ENCODE data around the gene RERE. TPM values are rescaled to one million over a fixed set of nuclear protein-coding genes. Genes with fewer than 3 reads are reported as not detected.

The RERE gene
- total RNA-seq, 2 donors from 2014 or later, result 96.0 to 105 TPM

DNA sequence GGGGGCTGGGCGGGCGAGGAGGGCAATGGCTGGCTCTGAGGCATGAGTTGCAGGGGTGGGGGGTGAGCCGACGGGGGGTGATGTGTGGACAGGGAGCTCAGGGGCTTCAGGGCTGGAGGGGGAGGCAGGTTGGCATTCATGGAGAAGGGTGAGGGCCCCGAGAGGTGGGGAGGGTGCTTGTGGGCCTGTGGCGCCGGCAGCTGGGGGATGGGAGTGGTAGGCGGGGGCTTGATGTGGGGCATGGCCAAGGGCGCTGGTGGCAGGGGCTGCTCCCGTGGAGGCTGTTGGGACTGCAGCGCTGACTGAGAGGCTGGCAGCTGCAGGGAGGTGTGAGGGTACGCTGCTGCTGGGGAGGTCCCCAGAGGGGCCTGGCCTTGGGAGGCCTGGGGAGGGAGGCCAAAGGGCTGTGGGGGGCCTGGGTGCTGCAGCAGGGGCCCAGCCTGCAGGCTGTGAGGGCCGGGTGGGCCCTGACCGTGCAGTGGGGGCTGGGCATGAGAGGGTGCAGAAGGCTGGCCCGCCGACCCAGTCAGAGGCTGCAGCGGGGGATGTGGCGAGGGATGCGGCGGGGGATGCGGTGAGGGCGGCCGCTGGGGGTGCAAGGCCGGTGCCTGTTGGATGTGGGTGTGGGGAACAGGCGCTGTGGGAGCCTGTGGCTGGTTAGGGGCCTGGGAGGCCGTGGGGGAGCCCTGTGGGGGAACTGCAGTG lies 456.8 kb downstream of the RERE start:
- intact Hi-C loops (cut with DNase I), result no loop called here

DNA sequence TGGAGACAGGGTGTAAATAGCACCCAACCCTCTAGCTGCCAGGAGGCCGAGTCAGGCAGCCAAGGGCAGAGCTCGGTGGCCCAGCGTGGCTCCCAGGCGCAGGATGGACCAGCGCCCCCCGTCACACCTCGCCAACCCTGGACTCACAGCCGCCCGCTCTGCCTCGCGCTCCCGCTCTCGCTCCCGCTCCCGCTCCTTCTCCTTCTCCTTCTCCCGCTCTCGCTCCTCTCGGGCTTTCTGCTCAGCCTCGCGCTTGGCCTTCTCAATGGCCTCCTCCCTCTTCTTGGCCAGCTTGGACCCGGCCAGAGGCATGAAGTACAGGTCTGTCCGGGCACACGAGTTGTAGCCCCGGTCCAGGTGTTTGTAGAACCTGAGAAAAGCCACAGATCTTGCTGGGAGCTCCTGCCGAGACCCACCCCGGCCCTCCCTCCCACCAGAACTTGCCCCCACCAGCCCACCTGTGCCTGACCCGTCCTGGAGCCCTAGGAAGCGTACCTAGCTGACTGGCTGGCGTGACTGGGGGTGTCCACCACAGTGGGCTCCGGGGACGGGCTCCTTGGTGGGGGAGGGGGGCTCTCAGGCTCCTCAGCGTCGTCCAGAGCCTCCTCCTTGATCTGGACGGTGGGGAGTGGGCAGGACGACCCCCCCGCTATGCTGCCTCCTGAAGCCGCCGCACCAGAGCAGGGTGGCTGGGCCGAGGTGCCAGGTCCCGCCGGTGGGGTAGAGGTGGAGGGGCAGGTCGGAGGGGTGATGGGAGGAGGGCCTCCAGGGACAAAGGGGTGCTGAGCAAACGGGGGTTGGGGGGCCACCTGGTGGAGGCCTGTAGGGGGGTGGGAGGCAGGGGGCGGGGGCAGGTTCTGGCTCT lies 457.6 kb downstream of the RERE start:
- no peak for DNase-seq
- Histone ChIP-seq H3K9me3 (no peaks in the 10 kb centered on the region), H3K4me1 (no peaks in the 10 kb centered on the region), H3K27ac (no peak overlapping the region), H3K27me3 (no peaks in the 10 kb centered on the region), H3K4me3 (no peak overlapping the region), H3K9ac (ENCODE audit: low read depth in 2 of 2, low read length in 2 of 2) (no peak overlapping the region), H3K36me3 (peaks cover 52% of the 10 kb centered on the region)
- intact Hi-C loops (cut with DNase I), result no loop called here
- TF ChIP-seq, protein P1, sequence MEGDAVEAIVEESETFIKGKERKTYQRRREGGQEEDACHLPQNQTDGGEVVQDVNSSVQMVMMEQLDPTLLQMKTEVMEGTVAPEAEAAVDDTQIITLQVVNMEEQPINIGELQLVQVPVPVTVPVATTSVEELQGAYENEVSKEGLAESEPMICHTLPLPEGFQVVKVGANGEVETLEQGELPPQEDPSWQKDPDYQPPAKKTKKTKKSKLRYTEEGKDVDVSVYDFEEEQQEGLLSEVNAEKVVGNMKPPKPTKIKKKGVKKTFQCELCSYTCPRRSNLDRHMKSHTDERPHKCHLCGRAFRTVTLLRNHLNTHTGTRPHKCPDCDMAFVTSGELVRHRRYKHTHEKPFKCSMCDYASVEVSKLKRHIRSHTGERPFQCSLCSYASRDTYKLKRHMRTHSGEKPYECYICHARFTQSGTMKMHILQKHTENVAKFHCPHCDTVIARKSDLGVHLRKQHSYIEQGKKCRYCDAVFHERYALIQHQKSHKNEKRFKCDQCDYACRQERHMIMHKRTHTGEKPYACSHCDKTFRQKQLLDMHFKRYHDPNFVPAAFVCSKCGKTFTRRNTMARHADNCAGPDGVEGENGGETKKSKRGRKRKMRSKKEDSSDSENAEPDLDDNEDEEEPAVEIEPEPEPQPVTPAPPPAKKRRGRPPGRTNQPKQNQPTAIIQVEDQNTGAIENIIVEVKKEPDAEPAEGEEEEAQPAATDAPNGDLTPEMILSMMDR (IDR thresholded peaks at IDR 0.05), result no peak

More for the DNA sequence above, 456.8 kb downstream of the RERE start:
- H3K27ac ChIP-seq, result no peak overlapping the region
- H3K27me3 ChIP-seq, result no peaks in the 10 kb centered on the region
- no peaks in the 10 kb centered on the region for H3K9me3 ChIP-seq
- H3K4me1 ChIP-seq, result no peaks in the 10 kb centered on the region
- TF ChIP-seq, protein P1 (IDR thresholded peaks at IDR 0.05), result no peak
- no peak overlapping the region for H3K4me3 ChIP-seq
- H3K9ac ChIP-seq (ENCODE audit: low read depth in 2 of 2, low read length in 2 of 2), result no peak overlapping the region
- no peak for DNase-seq
- peaks cover 53% of the 10 kb centered on the region for H3K36me3 ChIP-seq

DNA sequence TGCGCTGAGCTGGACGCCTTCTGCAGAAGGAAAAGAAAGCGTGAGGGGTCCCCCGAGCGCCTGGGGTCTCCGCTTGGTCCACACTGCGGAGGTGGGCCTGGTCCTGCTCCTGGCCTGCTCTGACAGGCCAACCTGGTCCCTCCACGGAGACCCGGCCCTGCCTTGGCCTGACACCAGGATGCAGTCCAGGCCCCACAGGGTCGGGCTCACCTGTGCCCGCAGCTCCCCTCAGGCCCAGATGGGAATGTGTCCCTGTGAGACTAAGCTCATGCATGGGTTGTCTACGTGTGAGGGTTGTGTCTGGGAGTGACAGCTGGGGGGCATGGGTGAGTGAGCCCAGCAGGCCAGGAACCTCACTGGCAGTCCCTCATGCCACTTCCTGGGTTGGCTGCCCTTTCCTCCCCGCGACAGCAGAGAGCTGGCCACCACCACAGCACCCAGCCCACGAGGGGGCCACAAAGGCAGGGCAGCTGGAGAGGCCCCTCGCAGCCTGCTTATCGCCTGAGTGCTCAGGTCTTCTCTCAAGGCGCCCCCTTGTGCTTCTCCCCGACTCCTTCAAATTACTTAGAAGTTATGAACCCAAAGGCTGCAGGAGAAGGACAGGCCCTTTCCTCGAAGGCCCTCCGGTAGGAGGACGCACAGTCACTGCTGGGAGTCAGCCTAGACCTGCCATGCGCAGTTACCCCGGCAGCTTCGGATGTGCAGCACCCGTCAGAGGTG lies 458.4 kb downstream of the RERE start:
- intact Hi-C loops (cut with DNase I), result no loop called here
- H3K9ac ChIP-seq (ENCODE audit: low read depth in 2 of 2, low read length in 2 of 2), result no peak overlapping the region
- H3K9me3 ChIP-seq, result no peaks in the 10 kb centered on the region
- no peak for DNase-seq
- TF ChIP-seq, protein P1 (IDR thresholded peaks at IDR 0.05), result no peak
- no peak overlapping the region for H3K27ac ChIP-seq
- H3K4me3 ChIP-seq, result no peak overlapping the region
- H3K4me1 ChIP-seq, result no peaks in the 10 kb centered on the region
- peaks cover 52% of the 10 kb centered on the region for H3K36me3 ChIP-seq
- no peaks in the 10 kb centered on the region for H3K27me3 ChIP-seq

DNA sequence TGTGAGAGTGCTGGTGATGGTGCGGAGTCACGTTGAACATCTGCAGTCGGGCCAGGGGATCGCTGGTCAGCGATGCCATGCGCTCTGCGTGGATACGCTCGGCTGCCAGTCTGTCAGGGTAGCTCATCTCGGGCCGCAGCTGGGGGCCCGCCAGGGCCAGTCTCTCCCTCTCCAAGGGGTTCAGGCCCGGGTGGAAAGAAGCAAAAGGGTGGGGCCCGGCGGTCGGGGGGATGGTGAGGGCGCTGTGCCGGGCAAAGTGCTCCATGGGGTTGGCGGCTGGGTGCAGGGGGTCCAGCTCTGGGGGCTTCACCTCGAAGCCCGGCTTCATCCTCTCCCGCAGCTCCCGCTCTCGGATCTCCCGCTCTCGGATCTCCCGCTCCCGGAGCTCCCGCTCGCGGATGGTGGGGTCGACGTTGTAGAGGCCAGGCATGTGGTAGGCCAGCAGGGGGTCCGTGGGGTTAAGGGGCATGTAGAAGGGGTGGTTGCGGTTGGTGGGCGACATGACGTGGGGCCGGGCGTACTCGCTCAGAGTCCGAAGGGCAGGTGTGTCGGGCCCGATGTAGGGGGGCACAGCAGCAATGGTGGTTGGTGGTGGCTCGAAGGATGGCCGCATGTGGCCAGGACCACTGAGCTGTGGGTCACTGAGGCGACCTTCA lies 459.1 kb downstream of the RERE start:
- no peaks in the 10 kb centered on the region for H3K27me3 ChIP-seq
- no peak for DNase-seq
- H3K9ac ChIP-seq (ENCODE audit: low read depth in 2 of 2, low read length in 2 of 2), result no peak overlapping the region
- no peaks in the 10 kb centered on the region for H3K9me3 ChIP-seq
- peaks cover 52% of the 10 kb centered on the region for H3K36me3 ChIP-seq
- TF ChIP-seq, protein P1 (IDR thresholded peaks at IDR 0.05), result no peak
- intact Hi-C loops (cut with DNase I), result no loop called here
- H3K4me1 ChIP-seq, result no peaks in the 10 kb centered on the region
- H3K27ac ChIP-seq, result no peak overlapping the region
- H3K4me3 ChIP-seq, result no peak overlapping the region
